ENCODE measurements around the gene C10orf90. TPM values are rescaled to one million over a fixed set of nuclear protein-coding genes. Genes with fewer than 3 reads are reported as not detected.

Gene C10orf90
- total RNA-seq, 4 donors from 2014 or later = 0.33 to 1.2 (median 1.1) TPM; not detected in 1

GRCh38 chr10:126392469-126392868 is 278.0 kb downstream of the C10orf90 start:
- TF ChIP-seq, protein P1, sequence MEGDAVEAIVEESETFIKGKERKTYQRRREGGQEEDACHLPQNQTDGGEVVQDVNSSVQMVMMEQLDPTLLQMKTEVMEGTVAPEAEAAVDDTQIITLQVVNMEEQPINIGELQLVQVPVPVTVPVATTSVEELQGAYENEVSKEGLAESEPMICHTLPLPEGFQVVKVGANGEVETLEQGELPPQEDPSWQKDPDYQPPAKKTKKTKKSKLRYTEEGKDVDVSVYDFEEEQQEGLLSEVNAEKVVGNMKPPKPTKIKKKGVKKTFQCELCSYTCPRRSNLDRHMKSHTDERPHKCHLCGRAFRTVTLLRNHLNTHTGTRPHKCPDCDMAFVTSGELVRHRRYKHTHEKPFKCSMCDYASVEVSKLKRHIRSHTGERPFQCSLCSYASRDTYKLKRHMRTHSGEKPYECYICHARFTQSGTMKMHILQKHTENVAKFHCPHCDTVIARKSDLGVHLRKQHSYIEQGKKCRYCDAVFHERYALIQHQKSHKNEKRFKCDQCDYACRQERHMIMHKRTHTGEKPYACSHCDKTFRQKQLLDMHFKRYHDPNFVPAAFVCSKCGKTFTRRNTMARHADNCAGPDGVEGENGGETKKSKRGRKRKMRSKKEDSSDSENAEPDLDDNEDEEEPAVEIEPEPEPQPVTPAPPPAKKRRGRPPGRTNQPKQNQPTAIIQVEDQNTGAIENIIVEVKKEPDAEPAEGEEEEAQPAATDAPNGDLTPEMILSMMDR (IDR thresholded peaks at IDR 0.05; ENCODE audit: low read depth) = no peak

DNA sequence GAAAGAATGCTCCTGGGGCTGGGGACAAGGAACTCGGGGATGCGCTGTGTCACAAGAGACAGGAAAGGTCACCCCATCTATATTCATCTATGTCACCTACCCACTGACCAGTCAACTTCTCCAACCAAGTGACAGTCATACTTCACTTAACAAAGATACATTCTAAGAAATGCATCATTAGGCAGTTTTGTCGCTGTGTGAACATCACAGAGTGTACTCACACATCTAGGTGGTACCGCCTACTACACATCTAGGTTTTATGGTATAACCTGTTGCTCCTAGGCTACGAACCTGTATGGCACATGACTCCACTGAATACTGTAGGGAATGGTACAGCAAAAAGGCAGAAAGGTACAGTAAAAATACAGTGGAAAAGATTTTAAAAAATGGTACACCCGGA is 278.4 kb downstream of the C10orf90 start:
- TF ChIP-seq, protein P1 (IDR thresholded peaks at IDR 0.05; ENCODE audit: low read depth) = no peak

DNA sequence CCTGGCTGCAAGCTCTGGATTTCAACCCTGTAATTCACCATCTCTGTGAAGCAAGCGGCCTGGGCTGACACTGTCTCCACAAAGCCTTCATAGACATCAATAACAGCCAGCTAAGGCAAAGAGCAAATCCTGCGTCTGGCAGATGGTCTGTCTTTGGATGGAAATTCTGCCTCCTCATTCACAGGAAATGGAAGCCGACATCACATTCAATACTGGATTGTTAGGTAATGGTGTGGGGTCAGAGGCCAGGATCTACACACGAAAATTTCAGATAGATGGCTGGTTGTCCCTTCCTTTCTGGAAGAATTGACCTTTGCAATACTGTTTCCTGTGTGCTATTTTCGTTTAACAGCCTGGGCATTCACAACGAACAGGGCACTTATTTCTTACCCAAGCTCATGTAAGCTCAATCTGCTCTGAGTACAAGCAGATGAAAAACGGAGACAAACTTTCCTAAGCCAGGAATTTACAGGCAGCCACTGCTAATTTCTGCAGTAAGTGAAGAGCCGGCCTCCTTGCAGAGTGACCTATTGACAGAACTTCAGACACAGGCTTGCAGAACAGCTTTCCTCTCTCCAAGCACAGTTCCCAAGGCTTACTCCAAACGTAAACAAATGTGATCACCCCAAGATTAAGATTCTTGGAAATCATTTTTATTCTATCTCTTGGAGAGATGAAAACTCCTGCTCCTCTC is 279.2 kb downstream of the C10orf90 start:
- TF ChIP-seq, protein P1 (IDR thresholded peaks at IDR 0.05; ENCODE audit: low read depth) = no peak

- TF ChIP-seq, protein P1 (IDR thresholded peaks at IDR 0.05; ENCODE audit: low read depth) = no peak
These were observed 280.2 kb downstream of the C10orf90 start for GRCh38 chr10:126390324-126390723.

- TF ChIP-seq, protein P1 (IDR thresholded peaks at IDR 0.05; ENCODE audit: low read depth) = no peak
These were observed 282.3 kb downstream of the C10orf90 start, which contains the start of gene ADAM12 for GRCh38 chr10:126387931-126388911. Gene ADAM12 (minus strand): TSS chr10:126388477. CDS start chr10:126388145, 332 bp downstream.

DNA sequence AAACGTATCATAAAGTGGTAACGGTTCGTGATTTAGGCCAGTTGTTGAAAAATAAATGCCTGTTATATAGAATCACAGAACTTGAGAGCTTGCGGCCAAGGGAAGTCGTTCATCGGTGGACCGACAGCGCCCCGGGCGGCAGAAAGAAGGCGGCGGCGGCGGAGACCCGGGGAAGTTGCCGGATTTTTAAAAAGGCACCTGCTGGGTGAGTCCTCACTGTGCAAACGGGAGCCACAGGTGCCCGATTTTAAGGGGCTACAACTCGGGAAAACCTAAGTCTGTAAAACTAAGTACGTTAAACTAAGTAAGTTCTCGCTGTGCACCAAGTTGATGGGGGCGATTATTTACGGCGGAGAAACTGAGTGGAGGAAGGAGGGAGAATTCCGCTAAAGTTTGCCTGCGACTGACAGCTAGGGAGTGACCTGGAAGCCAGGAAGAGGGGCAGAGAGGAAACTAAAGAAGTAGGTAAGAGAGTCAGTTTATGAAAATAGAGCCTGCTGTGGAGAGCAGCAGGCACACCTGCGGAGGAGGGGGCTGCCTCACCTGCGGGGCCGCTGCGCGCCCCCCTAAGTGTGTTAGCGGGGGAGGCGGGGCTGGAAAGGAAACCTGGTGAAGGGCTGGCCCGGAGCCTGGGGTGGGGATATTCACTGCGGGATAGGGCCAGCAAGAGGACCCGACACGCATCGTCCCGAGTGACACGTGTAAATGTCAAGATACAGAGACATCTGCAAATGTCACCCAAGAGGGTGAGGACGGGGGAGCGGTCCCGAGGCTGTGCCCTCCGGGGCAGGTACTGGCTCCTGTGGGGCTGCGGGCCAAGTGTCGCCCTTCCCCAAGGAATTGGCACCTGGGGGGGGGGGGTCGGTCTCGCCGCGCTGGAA is 283.2 kb downstream of the C10orf90 start:
- TF ChIP-seq, protein P1 (IDR thresholded peaks at IDR 0.05; ENCODE audit: low read depth) = no peak
